ENCODE data around the gene B3GAT1.

DNA sequence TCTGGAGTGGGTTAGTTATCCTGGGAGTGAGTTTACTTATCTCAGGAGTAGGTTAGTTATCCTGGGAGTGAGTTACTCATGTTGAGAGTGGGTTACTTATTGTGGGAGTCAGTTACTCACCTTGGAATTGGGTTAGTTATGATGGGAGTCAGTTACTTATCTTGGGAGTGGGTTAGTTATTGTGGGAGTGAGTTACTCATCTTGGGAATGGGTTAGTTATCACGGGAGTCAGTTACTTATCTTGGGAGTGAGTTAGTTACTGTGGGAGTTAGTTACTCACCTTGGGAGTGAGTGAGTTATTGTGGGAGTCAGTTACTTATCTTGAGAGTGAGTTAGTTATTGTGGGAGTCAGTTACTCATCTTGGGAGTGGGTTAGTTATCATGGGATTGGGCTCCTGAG is 49.6 kb upstream of the B3GAT1 start:
- TF ChIP-seq, protein P1, sequence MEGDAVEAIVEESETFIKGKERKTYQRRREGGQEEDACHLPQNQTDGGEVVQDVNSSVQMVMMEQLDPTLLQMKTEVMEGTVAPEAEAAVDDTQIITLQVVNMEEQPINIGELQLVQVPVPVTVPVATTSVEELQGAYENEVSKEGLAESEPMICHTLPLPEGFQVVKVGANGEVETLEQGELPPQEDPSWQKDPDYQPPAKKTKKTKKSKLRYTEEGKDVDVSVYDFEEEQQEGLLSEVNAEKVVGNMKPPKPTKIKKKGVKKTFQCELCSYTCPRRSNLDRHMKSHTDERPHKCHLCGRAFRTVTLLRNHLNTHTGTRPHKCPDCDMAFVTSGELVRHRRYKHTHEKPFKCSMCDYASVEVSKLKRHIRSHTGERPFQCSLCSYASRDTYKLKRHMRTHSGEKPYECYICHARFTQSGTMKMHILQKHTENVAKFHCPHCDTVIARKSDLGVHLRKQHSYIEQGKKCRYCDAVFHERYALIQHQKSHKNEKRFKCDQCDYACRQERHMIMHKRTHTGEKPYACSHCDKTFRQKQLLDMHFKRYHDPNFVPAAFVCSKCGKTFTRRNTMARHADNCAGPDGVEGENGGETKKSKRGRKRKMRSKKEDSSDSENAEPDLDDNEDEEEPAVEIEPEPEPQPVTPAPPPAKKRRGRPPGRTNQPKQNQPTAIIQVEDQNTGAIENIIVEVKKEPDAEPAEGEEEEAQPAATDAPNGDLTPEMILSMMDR (IDR thresholded peaks at IDR 0.05) = no peak
- no peak for TF ChIP-seq EP300 (IDR thresholded peaks at IDR 0.05)
- TF ChIP-seq POLR2A (IDR thresholded peaks at IDR 0.05; ENCODE audit: low read depth) = no peak
